Stimulated activated CD4-positive, alpha-beta T cell treated with anti-CD3 and anti-CD28 coated beads, Interleukin-1b, Interleukin-23, amount 100 ng/mL, for 48 hours (primary cell): ENCODE data around the gene SPP2.
A peak's percentile ranks its signal among the peaks of the same experiment; 100 is the strongest.

ENCODE experiments used
- DNase-seq: peaks from one replicate; pipeline ENCODE4 v3.0.0-alpha.2; 2020

The SPP2 gene

DNA sequence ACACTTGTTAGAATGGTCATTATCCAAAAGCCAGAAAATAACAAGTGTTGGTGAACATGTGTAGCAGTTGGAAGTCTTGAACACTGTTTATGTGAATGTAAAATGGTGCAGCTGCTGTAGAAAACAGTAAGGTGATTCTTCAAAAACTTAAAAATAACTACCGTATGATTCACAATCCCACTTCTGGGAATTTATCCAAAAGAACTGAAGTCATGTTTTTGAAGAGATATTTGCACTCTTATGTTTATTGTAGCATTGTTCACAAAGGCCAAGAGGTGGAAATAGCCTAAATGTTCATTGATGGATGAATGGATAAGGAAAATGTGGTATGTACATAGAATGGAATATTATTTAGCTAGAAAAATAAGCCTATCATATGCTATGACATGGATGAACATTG is 6.3 kb upstream of the SPP2 start:
- no peak for DNase-seq

DNA sequence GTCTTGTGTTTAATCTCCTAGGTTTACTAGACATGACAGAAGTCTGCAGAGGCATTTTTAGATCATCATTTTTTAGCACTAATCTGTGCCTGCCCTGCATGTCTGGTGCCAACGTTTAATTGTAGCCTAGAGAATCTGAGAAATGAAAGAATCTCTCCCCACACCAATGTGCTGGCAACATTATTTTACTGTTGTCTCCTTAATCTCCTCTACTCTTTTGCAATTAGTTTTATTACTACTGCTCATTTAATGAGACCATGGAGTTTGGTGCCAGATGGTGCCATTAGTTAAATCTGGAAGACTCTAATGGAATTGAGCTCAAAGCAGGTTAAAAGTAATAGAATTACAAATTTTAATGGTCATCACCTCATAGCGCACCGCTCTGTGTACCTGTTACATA is 4.0 kb upstream of the SPP2 start:
- no peak for DNase-seq

DNA sequence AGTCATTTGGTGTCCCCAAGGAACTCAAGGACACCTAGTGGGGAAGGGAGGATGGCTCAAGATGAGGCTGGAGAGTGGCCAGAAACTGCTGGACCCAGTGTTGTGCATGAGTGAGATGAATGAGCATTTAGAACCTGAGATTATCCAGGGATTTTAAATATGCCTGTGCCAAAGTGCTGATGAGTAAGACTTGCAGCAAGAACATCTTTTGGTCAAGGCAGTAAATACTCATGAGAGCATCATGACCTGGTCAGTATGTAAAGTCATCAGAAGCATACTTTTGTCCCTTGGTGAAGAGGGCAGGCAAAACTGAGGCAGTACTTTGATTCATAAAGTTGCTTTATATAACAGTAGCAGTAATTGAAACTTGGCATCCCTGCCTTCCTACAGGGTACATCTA is 3.1 kb upstream of the SPP2 start:
- DNase-seq: no peak

GRCh38 chr2:234048049-234048448 is 2.5 kb upstream of the SPP2 start:
- DNase-seq: no peak

- DNase-seq: no peak
Measured at GRCh38 chr2:234051374-234052070, 1.0 kb downstream of the SPP2 start.

GRCh38 chr2:234058881-234059280 is 8.4 kb downstream of the SPP2 start:
- no peak for DNase-seq

GRCh38 chr2:234060236-234060635 is 9.7 kb downstream of the SPP2 start:
- no peak for DNase-seq

GRCh38 chr2:234061624-234062257 is 11.2 kb downstream of the SPP2 start:
- no peak for DNase-seq

DNA sequence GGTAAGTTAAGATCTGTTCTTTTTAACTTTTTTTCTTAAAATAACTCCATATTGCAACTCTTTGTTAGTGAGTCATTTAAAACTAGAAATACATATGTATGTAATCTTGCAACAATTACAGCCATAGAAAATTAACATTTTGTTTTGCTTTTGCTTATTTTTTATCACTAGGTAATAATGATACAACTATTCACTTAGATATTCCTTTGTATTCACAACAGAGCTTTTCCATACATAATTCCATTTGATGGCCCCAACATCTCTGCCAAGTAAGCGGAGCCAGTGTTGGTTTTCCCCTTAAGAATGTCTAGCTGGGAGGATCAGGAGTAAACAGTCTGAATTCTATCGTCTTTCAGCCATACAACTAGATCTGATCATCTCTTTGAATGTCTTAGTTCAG is 16.1 kb downstream of the SPP2 start:
- no peak for DNase-seq

GRCh38 chr2:234071664-234072063 is 21.2 kb downstream of the SPP2 start:
- DNase-seq: peak; percentile 14

DNA sequence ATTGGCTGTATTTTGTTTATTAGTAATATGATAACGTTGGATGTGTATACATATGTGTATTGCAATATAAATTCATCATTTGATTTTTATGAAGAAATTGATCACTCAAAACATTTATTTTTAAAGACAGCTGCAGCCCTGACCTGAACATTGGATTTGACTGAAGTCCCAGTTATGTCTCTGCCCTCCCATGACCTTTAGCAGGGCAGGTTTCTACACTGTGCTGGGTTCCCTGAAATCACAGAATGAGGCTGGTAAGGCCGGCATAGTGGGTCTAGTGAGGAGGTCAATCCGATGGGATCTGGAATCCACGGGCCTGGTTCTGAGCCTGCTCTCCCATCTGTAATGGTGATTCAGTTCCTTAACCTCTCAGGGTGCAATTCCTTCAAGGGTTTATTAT is 22.0 kb downstream of the SPP2 start:
- no peak for DNase-seq

DNA sequence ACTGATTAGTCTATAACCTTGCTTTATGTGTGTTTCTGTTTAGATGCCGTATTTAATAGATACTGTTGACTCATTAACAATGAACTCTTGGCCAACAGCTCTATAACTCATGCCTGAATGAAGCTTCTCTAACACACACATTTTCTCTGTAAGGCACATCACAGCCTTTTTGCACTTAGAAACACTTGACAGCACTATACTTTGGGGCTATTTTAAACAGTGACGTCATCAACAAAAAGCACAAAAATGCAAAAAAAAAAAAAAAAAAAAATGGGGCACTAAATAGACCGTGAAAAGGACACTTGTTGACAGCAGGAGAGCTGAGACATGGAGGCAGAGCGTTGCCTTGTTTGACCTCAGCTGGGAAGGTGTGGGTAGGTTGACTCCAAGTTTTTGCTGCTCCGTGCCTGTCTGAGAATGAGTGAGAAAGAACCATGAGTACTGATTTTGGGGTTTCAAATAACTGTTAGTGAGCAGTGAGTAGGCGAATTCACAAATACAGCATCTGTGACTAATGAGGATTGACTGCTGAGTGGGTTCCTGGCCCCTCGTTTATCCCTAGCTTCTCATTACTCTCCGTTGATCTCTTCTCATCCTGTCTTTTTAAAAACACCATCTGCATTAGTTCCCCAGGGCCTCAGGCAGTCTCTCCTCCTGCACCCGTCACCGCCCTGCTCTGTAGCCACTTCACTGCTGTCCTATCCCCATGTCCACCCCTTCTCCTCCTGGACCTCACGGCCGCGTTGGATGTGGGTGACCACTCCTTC is 24.4 kb downstream of the SPP2 start:
- DNase-seq: no peak

DNA sequence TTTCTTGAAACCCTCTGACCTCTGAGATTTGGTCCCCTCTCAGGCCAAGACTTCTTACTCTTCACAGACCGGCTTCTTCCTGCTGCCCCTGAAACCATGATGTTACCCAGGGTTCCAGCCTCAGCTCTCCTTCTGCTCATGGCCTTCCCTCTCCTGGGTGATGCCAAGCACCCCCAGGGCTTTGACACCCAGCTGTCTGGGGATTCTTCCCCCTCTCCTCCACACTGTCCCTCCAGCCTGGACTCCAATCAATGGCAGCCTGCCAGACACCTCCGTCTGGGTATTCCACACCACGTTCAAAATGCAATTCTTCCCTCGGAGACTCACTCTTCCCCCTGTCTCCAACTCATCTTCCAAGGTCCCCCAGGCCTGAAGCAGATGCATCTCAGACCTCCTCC is 25.0 kb downstream of the SPP2 start:
- no peak for DNase-seq

DNA sequence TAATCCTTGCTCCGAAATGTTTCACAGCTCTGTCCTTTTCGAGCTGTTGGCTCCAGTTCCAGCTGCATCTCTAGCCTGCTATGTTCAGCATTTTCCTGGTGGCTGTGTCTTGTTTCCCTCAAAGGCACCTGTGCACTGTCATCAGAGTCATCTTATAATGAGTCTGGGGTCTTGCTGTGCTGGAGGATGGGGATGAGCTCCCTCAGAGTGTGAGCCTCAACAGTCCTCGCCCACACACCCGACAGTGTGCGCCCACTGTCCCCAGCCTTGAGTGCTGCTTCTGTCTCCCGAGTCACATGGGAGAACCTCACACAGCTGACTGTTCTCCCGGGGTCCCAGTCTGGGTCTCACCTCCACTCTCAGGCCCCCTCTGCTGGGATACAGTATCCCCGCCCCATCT is 25.4 kb downstream of the SPP2 start:
- no peak for DNase-seq

DNA sequence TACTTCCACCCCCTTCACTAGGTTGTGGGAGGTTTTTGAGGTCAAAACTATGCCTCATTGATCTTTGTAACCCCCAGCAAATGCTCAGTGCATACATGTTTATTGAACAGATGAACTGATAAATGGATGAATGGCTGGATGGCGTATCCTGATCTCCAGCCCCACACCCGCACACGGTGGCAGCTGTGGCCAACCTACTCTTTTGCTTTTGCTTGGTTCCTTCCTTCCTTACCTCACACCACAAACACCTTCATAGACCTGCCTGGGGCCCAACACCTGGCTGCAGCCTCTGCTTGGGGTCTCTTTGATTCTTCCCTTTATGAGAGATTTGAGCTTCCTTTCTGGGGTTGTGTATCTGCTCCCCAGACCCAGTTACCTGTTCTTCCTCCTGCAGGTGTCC is 25.9 kb downstream of the SPP2 start:
- no peak for DNase-seq

DNA sequence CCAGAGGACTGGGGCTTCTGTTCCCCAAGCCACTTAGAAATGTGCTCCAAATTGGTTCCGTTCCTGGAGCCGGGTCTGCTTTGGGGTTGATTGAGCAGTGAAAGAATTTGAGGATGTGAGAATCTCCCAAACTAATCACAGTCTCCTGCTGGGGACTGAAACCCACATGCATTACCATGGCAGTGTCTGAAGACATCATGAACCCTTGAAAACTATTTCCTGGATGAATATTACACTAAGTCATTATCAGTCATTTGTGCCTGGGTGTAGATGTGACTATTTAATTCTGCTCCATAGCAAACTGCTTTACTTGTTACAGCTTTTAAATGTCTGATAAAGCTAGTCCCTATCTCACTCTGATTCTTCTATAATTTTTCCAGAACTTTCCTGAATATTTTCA is 27.6 kb downstream of the SPP2 start:
- DNase-seq: no peak

DNA sequence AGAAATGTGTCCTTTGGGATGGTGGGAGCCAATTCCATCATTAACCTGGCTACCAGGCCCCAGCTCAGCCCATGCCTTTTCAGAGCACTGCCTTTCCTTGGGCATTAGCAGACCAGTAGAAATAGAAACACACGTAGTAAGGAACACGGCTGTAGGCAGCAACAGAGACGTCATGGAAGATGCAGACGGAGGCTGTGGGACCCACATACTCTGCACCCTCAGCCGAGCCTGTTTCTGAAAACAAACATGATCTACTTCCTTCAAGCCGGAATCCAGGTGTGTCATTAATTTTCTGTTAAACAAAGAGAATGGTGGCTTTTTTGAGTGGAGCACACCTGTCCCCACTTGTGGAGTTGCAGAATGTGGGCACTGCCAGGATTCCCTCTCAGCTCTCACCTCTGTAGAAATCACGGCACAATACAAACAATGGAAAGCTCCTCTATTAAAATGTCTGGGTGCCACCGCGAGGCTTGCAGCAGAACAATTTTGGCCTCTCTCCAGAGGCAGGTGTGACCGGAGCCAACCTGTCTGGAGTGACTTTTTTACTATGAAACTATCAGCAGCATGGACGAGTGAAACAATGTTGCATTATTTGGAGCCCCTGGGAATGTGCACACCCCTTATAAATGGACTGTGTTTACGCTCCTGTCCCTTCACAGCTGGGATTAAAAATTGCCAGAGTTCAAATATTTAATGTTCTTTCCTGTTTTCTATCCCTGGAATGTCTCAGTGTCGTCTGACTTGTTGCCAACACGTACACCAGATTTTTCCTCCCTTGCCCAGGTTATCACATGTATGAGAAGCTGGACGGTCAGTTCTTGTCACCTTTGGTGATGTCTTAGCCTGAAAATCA is 31.7 kb downstream of the SPP2 start:
- DNase-seq: no peak

- no peak for DNase-seq
Measured at GRCh38 chr2:234083572-234084348, 33.3 kb downstream of the SPP2 start.

GRCh38 chr2:234091432-234091879 is 41.0 kb downstream of the SPP2 start:
- DNase-seq: no peak

- DNase-seq: no peak
Measured at GRCh38 chr2:234091883-234092282, 41.4 kb downstream of the SPP2 start.

DNA sequence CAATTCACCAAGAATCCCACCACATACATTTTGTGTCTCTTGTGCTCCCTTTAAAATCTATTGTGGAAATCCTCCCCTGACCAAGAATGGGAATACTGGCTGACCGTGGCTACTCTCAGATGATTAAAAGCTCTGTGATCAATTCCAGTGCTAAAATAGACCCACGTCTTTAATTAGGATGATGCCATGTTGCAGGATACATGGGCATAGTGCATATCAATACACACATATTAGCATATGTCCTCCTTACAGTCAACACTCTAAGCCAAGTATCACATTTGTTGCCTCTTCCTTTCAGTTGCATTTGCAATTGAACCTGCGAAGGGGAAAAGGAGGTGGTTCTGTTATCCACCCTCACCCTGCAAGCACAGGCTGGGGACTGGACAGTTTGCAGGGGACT is 41.8 kb downstream of the SPP2 start:
- DNase-seq: no peak

DNA sequence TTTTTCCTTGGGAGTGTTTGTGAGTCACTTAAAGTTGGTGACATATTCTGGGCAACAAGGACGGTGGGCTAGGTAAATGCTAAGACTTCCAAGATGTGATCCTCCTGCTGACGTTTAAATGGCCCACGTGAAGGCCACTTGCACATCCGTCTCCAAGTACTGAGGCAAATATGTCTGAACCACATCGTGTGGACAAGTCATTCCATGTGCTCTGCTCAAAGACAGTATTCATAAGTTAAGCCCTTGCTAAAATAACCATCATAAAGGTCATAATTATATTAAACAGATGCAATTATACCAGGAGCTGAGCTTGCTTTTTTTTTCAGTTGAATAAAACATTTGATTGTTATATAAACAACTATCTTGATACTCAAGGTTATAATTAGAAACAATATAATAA is 44.8 kb downstream of the SPP2 start:
- no peak for DNase-seq
